Stomach smooth muscle (tissue), 2 donors: ENCODE measurements around the gene ARF5.

ENCODE experiments used
- H3K27ac ChIP-seq: one replicate; pipeline ENCODE4 v1.7.0; 2013; ENCODE audit warnings: mild to moderate bottlenecking, low read length, inconsistent platforms
- H3K27me3 ChIP-seq, 2 donors: one replicate each; pipeline ENCODE4 v1.7.0; 2013; ENCODE audit warnings: low read length in 2 of 2; ENCODE audit not compliant: insufficient read depth in 2 of 2, control insufficient read depth in 1 of 2
- H3K36me3 ChIP-seq, 2 donors: one replicate each; pipeline ENCODE4 v1.7.0; 2013; ENCODE audit warnings: low read length in 2 of 2; ENCODE audit not compliant: control insufficient read depth in 2 of 2, insufficient read depth in 2 of 2
- H3K4me1 ChIP-seq: one replicate; pipeline ENCODE4 v1.7.0; 2013; ENCODE audit warnings: low read length; ENCODE audit not compliant: control insufficient read depth, insufficient read depth
- H3K4me3 ChIP-seq, 2 donors: one replicate each; pipeline ENCODE4 v1.7.0; 2013; ENCODE audit warnings: low read length in 2 of 2
- H3K9ac ChIP-seq, 2 donors: one replicate each; pipeline ENCODE4 v1.7.0; 2013; ENCODE audit warnings: low read length in 2 of 2, mild to moderate bottlenecking in 1 of 2
- H3K9me3 ChIP-seq, 2 donors: one replicate each; pipeline ENCODE4 v1.7.0; 2013; ENCODE audit warnings: low read length in 2 of 2; ENCODE audit not compliant: control insufficient read depth in 2 of 2
- donor health status: healthy.
- donor health status: Pancreatic carcinoma.

Gene ARF5

GRCh38 chr7:127612263-127612662, 24.1 kb downstream of the ARF5 start:
- Histone ChIP-seq H3K36me3 (no peaks in the 10 kb centered on the region), H3K4me3 (no peak overlapping the region), H3K27ac (no peak overlapping the region), H3K27me3 (peaks cover 8 to 14% of the 10 kb centered on the region in 2 donors), H3K4me1 (no peaks in the 10 kb centered on the region), H3K9ac (no peak overlapping the region), H3K9me3 (no peaks in the 10 kb centered on the region)

- H3K36me3 ChIP-seq: no peaks in the 10 kb centered on the region
- peaks cover 23 to 25% of the 10 kb centered on the region in 2 donors for H3K27me3 ChIP-seq
- H3K4me1 ChIP-seq: no peaks in the 10 kb centered on the region
- H3K27ac ChIP-seq: no peak overlapping the region
- no peak overlapping the region for H3K4me3 ChIP-seq
- H3K9me3 ChIP-seq: no peaks in the 10 kb centered on the region
- no peak overlapping the region for H3K9ac ChIP-seq
Observed at GRCh38 chr7:127616724-127617123, 28.5 kb downstream of the ARF5 start.

- Histone ChIP-seq H3K36me3 (no peaks in the 10 kb centered on the region), H3K27me3 (peaks cover 22 to 23% of the 10 kb centered on the region in 2 donors), H3K4me3 (no peak within 1 kb of the TSS), H3K9me3 (no peaks in the 10 kb centered on the region), H3K9ac (no peak within 1 kb of the TSS), H3K4me1 (no peaks in the 10 kb centered on the region), H3K27ac (no peak within 1 kb of the TSS)
Observed at GRCh38 chr7:127618042-127618441, 29.8 kb downstream of the ARF5 start, which contains the start of gene PAX4. Gene PAX4 (minus strand): TSS chr7:127618142. CDS start chr7:127615928, 2,214 bp downstream.

- Histone ChIP-seq H3K4me3 (no peak overlapping the region), H3K4me1 (no peaks in the 10 kb centered on the region), H3K27me3 (peaks cover 21 to 23% of the 10 kb centered on the region in 2 donors), H3K9ac (no peak overlapping the region), H3K36me3 (no peaks in the 10 kb centered on the region), H3K27ac (no peak overlapping the region), H3K9me3 (no peaks in the 10 kb centered on the region)
Observed at GRCh38 chr7:127618775-127619174, 30.6 kb downstream of the ARF5 start.

GRCh38 chr7:127619681-127620405, 31.6 kb downstream of the ARF5 start:
- no peak overlapping the region for H3K4me3 ChIP-seq
- no peak overlapping the region for H3K9ac ChIP-seq
- H3K27ac ChIP-seq: no peak overlapping the region
- H3K36me3 ChIP-seq: no peaks in the 10 kb centered on the region
- no peaks in the 10 kb centered on the region for H3K4me1 ChIP-seq
- no peaks in the 10 kb centered on the region for H3K9me3 ChIP-seq
- H3K27me3 ChIP-seq: peaks cover 17 to 23% of the 10 kb centered on the region in 2 donors

GRCh38 chr7:127620406-127621233, 32.4 kb downstream of the ARF5 start:
- Histone ChIP-seq H3K27ac (no peak overlapping the region), H3K9me3 (no peaks in the 10 kb centered on the region), H3K9ac (no peak overlapping the region), H3K27me3 (peaks cover 13 to 19% of the 10 kb centered on the region in 2 donors), H3K4me1 (no peaks in the 10 kb centered on the region), H3K36me3 (no peaks in the 10 kb centered on the region), H3K4me3 (no peak overlapping the region)

- Histone ChIP-seq H3K9ac (no peak overlapping the region), H3K9me3 (no peaks in the 10 kb centered on the region), H3K4me1 (no peaks in the 10 kb centered on the region)
Observed at GRCh38 chr7:127625331-127625730, 37.1 kb downstream of the ARF5 start.

GRCh38 chr7:127628445-127628844, 40.2 kb downstream of the ARF5 start:
- H3K27me3 ChIP-seq: peaks cover 0 to 3% of the 10 kb centered on the region in 2 donors
- H3K27ac ChIP-seq: no peak overlapping the region
- H3K36me3 ChIP-seq: no peaks in the 10 kb centered on the region
- no peak overlapping the region for H3K4me3 ChIP-seq
- no peak overlapping the region for H3K9ac ChIP-seq
- H3K4me1 ChIP-seq: no peaks in the 10 kb centered on the region
- no peaks in the 10 kb centered on the region for H3K9me3 ChIP-seq

More at GRCh38 chr7:127625331-127625730, 37.1 kb downstream of the ARF5 start:
- Histone ChIP-seq H3K4me3 (no peak overlapping the region), H3K27me3 (peaks cover 3% of the 10 kb centered on the region in 2 donors), H3K27ac (no peak overlapping the region), H3K36me3 (no peaks in the 10 kb centered on the region)

GRCh38 chr7:127629268-127629854, 41.1 kb downstream of the ARF5 start:
- Histone ChIP-seq H3K4me3 (no peak overlapping the region), H3K36me3 (no peaks in the 10 kb centered on the region), H3K27ac (no peak overlapping the region), H3K9ac (no peak overlapping the region), H3K9me3 (no peaks in the 10 kb centered on the region), H3K4me1 (no peaks in the 10 kb centered on the region), H3K27me3 (peaks cover 0 to 3% of the 10 kb centered on the region in 2 donors)

- Histone ChIP-seq H3K36me3 (no peaks in the 10 kb centered on the region), H3K4me3 (no peak overlapping the region), H3K9me3 (no peaks in the 10 kb centered on the region), H3K9ac (no peak overlapping the region), H3K4me1 (no peaks in the 10 kb centered on the region), H3K27ac (no peak overlapping the region), H3K27me3 (peaks cover 0 to 3% of the 10 kb centered on the region in 2 donors)
Observed at GRCh38 chr7:127632276-127632910, 44.2 kb downstream of the ARF5 start.
